Stimulated activated CD4-positive, alpha-beta T cell treated with anti-CD3 and anti-CD28 coated beads, Interleukin-4, amount 100 ng/mL, for 48 hours (primary cell): ENCODE results near the gene NEDD4L.
"Not testable (repeated sequence)": the region's sequence is repeated elsewhere in the genome, so short reads cannot be mapped to it uniquely, and the experiment has no call there.

Source experiments
- DNase-seq, 2 donors: peaks; one replicate each; pipeline ENCODE4 v3.0.0-alpha.2; 2020; ENCODE audit warnings: low read depth in 2 of 2

Gene NEDD4L

DNA sequence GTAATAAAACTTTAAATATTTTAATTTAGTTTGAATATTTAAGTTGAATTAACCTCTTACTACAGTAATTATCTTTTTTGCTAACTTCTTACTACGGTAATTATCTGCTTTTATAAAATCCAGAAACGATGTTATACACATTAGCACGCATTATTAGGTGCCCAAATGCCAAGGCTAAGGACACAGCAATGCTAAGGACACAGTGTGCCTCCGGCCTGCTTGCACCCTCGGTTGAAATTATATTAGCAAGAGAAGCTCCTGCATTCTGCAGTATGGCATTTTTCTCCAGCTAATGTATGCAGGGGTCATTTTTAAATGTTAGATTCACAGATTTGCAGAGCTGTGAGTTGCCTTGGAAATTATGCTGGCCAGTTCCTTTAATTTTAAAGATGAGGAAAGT lies 220.0 kb downstream of the NEDD4L start:
- DNase-seq, result no peak

- no peak for DNase-seq
Measured at GRCh38 chr18:58264840-58265239, 220.8 kb downstream of the NEDD4L start.

DNA sequence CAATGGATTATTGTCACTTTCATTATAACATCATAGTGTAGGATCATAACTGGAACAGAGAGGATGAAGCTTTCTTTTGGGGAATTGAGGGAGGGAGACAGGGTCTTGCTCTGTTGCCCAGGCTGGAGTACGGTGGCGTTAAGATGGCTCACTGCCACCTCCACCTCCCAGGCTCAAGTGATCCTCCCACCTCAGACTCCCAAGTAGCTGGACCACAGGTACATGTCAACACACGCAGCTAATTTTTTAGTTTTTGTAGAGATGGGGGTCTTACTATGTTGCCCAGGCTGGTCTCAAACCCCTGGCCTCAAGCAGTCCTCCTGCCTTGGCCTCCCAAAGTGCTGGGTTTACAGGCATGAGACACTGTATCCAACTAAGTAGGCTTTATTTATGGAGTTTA lies 221.5 kb downstream of the NEDD4L start:
- not testable (repeated sequence) for DNase-seq

GRCh38 chr18:58266291-58266690 lies 222.3 kb downstream of the NEDD4L start:
- no peak for DNase-seq

- no peak for DNase-seq
Measured at GRCh38 chr18:58267493-58267892, 223.5 kb downstream of the NEDD4L start.

- no peak for DNase-seq
Measured at GRCh38 chr18:58268849-58269248, 224.8 kb downstream of the NEDD4L start.

DNA sequence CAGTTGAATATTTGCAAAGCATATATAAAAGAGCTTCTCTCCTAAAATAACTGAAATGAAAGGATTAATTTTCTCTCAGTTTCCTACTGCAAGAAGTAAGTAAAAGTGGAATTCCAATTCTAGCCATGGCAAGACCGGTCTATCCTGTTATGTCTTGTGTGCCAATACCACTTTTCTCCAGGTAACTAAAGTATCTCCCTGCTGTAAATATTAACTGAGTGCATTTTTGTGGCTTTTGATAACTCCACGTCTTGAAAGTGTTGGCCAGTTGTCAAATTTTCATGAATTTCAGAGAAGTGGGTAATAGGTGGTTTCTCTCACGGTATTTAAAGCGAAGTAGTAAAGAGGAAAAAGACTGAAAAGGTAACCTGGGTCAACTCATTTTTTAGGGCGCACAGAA lies 225.9 kb downstream of the NEDD4L start:
- DNase-seq, result no peak

GRCh38 chr18:58270396-58270795 lies 226.4 kb downstream of the NEDD4L start:
- no peak for DNase-seq

- DNase-seq, result no peak
Measured at GRCh38 chr18:58271770-58272169, 227.7 kb downstream of the NEDD4L start.

- DNase-seq, result no peak
Measured at GRCh38 chr18:58272209-58272608, 228.2 kb downstream of the NEDD4L start.

GRCh38 chr18:58272779-58273435 lies 228.9 kb downstream of the NEDD4L start:
- no peak for DNase-seq

DNA sequence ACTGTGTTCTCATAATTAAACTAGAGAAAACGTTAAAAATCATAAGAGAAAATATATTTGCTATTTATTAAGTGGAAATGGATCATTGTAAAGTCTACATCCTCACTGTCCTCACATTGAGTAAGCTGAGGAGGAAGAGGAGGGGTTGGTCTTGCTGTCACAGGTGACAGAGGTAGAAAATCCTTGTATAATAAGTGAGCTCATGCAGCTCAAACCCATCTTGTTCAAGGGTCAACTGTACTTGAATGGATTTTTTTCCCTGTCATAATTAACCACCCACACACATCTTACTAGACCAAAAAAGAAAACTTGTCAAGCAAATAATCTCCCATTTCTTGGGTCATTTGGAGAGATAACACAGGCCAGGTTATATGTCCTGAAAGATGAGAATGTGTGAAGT lies 231.2 kb downstream of the NEDD4L start:
- DNase-seq, result no peak

DNA sequence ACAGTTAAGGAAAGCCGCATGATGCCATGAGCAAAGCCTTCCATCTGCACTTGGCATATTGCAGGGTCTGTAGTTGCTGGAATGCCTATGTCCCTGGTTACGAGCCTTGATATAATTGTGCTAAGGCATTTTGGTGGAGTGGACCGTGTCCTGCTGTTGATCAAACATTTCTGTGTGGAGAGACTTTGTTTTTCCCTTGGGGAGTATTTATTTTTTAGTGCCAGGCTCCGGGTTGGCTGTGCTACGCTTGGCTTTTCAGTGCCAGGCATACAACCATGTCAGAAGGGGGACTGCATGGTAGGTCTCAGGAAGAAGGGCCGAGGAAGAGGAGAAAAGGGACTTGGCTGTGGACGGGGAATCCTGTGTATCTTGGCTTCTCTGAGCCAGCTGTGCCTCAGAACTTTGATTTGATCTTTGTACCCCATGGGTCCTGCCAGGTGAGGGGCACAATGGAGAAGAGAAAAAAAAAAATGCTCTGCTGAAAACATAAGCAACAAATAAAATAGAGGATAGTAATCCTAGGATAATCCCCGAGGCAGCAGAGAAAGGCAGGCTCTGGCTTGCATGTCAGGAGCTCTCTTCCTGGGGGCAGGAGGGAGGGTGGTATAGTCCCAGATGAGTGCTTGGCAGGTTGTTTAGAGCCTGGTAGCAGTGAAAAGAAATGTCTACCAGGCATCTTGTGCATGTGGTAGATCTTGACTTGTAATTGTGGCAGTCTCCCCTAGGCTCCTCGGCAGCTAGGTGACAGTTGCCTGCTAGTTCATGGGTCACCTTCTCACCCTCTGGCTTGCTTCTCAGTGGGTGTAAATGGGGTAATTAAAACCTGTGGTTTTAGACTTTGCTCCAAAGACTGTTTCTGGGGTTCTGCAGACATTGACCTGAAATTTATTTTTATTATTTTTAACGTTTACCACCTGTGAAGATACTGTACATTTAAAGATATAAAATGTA lies 233.0 kb downstream of the NEDD4L start:
- no peak for DNase-seq

GRCh38 chr18:58279504-58280175 lies 235.6 kb downstream of the NEDD4L start:
- no peak for DNase-seq

- DNase-seq, result no peak
Measured at GRCh38 chr18:58280191-58280590, 236.2 kb downstream of the NEDD4L start.

DNA sequence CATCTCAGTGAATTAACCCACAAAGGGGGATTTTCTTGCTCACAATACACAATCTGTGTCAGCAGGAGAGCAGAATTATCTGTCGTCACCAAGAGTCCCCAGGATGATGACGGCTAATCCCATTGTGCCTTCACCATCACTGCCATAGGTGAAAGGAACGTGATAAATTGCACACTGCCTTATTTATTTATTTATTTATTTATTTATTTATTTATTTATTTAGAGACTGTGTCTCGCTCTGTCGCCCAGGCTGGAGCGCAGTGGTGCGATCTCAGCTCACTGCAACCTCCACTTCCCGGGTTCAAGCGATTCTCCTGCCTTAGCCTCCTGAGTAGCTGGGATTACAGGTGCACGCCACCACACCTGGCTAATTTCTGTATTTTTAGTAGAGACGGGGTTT lies 238.8 kb downstream of the NEDD4L start:
- DNase-seq, result not testable (repeated sequence)

DNA sequence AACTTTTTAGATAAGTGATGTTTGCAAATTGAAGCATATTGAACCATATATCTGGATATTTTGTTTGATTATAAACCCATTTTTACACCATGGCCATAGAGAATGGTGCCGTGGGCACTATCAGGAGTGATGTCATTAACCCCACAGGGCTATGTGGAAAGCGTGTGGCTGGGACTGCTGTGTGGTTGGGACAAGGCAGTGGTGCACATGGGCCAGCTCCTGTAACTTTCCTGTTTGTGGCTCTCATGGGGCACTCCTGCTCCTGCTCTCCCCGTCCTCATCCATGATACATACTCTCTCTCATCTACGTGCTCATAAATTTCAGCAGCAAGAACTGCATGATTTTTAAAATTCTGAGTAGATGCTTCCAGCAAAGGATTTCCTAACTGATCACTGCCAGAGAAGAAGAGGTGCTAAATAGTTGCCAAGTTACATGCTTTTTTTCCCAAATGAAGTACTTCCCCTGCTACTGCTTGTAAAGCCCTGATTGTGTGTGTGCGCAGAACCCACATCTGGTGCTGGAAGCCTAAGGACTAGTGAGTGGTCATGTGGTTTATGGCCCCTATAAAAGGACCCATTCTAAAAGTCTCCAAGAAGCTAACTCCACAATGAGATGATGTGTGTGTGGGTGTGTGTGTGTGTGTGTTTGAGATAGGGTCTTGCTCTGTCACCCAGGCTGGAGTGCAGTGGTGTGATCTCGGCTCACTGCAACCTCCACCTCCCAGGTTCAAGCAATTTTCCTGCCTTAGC lies 240.8 kb downstream of the NEDD4L start:
- DNase-seq, result no peak

DNA sequence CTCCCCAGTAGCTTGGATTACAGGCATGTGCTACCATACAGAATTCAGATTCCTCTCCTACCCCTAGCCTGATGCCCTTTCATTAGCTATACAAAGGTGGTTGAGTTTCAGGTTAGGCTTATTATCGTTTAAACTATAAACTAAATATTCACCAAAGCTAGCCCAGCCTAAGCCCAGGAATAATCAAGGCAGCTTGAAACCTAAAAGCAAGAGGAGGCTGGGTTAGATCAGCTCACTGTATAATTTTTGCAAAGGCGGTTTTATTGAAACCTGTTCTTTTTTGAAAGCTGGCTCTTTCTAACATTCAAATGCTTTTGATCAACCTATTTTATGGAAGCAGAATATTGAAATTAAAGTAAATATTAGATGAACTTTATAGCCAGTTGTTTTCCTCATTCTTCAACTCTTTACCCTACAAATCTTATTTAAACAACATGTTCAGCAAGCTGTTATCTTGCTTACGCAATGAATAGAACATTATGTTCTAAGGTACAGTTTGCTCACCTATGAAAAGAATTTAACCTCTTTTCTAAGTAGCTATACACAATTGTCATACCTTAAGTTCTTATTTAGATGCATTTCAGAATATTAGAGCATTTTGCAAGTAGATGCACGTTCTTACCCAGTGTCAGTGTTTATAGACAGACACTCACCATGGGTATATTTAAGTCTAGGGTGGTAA lies 241.6 kb downstream of the NEDD4L start:
- no peak for DNase-seq

- DNase-seq, result no peak
Measured at GRCh38 chr18:58286632-58287352, 242.8 kb downstream of the NEDD4L start.
